ENCODE measurements around the gene KIF13A. TPM values are rescaled to one million over a fixed set of nuclear protein-coding genes. Genes with fewer than 3 reads are reported as not detected.

KIF13A gene
- total RNA-seq, 2 donors from 2014 or later = 35.3 to 45.0 TPM

GRCh38 chr6:17938901-17939300 is 48.5 kb downstream of the KIF13A start:
- Mint-ChIP-seq H3K9me3 (no peaks in the 10 kb centered on the region), H3K4me1 (peaks cover 19% of the 10 kb centered on the region), H3K27me3 (ENCODE audit: insufficient read depth) (peaks cover 6% of the 10 kb centered on the region), H3K27ac (peak overlapping the region; percentile 87), H3K36me3 (ENCODE audit: low read depth) (no peaks in the 10 kb centered on the region), H3K4me3 (peak overlapping the region; percentile 51)
- Histone ChIP-seq H3K36me3 (ENCODE audit: control insufficient read depth, insufficient read depth, low read length) (no peaks in the 10 kb centered on the region), H3K9ac (ENCODE audit: extremely low read depth, low read length, poor library complexity, severe bottlenecking) (no peak overlapping the region), H3K4me3 (ENCODE audit: low read length) (no peak overlapping the region), H3K4me1 (ENCODE audit: control insufficient read depth, insufficient read depth, low read length) (no peaks in the 10 kb centered on the region), H3K27ac (ENCODE audit: low read depth, low read length) (no peak overlapping the region), H3K27me3 (ENCODE audit: control insufficient read depth, insufficient read depth, low read length, poor library complexity, severe bottlenecking) (no peaks in the 10 kb centered on the region), H3K9me3 (ENCODE audit: control insufficient read depth, low read length) (no peaks in the 10 kb centered on the region)
- no peak for TF ChIP-seq CTCF (conservative IDR thresholded peaks at IDR 0.05)
- WGBS, 2 experiments (ENCODE audit: insufficient coverage in 1 of 2, insufficient read length in 1 of 2) = 97% methylated on average over 2 of the region's 2 CpGs; no CpG with 5 or more reads in 1 of the 2 experiments
- no peak for DNase-seq

- H3K9ac ChIP-seq (ENCODE audit: extremely low read depth, low read length, poor library complexity, severe bottlenecking) = no peak overlapping the region
- WGBS, 2 experiments (ENCODE audit: insufficient coverage in 1 of 2, insufficient read length in 1 of 2) = 87 to 98% methylated on average over 4 to 5 of the region's 5 CpGs
Observed at GRCh38 chr6:17935188-17936149, 52.0 kb downstream of the KIF13A start.

GRCh38 chr6:17933716-17934115 is 53.7 kb downstream of the KIF13A start:
- Mint-ChIP-seq H3K27ac (no peak overlapping the region), H3K4me3 (no peak overlapping the region), H3K9me3 (no peaks in the 10 kb centered on the region), H3K36me3 (ENCODE audit: low read depth) (no peaks in the 10 kb centered on the region), H3K4me1 (peaks cover 29% of the 10 kb centered on the region), H3K27me3 (ENCODE audit: insufficient read depth) (peaks cover 3% of the 10 kb centered on the region)
- 90 to 93% methylated on average over 2 to 3 of the region's 4 CpGs for WGBS, 2 experiments (ENCODE audit: insufficient coverage in 1 of 2, insufficient read length in 1 of 2)
- Histone ChIP-seq H3K4me1 (ENCODE audit: control insufficient read depth, insufficient read depth, low read length) (no peaks in the 10 kb centered on the region), H3K27me3 (ENCODE audit: control insufficient read depth, insufficient read depth, low read length, poor library complexity, severe bottlenecking) (no peaks in the 10 kb centered on the region), H3K9me3 (ENCODE audit: control insufficient read depth, low read length) (no peaks in the 10 kb centered on the region), H3K9ac (ENCODE audit: extremely low read depth, low read length, poor library complexity, severe bottlenecking) (no peak overlapping the region), H3K27ac (ENCODE audit: low read depth, low read length) (no peak overlapping the region), H3K4me3 (ENCODE audit: low read length) (no peak overlapping the region), H3K36me3 (ENCODE audit: control insufficient read depth, insufficient read depth, low read length) (no peaks in the 10 kb centered on the region)
- DNase-seq = no peak
- no peak for TF ChIP-seq CTCF (conservative IDR thresholded peaks at IDR 0.05)

More at GRCh38 chr6:17935188-17936149, 52.0 kb downstream of the KIF13A start:
- no peak overlapping the region for H3K27ac Mint-ChIP-seq
- TF ChIP-seq CTCF (conservative IDR thresholded peaks at IDR 0.05) = no peak
- H3K9me3 Mint-ChIP-seq = no peaks in the 10 kb centered on the region
- H3K27ac ChIP-seq (ENCODE audit: low read depth, low read length) = no peak overlapping the region
- H3K9me3 ChIP-seq (ENCODE audit: control insufficient read depth, low read length) = no peaks in the 10 kb centered on the region
- H3K36me3 ChIP-seq (ENCODE audit: control insufficient read depth, insufficient read depth, low read length) = no peaks in the 10 kb centered on the region
- no peaks in the 10 kb centered on the region for H3K27me3 ChIP-seq (ENCODE audit: control insufficient read depth, insufficient read depth, low read length, poor library complexity, severe bottlenecking)
- no peak overlapping the region for H3K4me3 Mint-ChIP-seq
- no peak for DNase-seq
- no peaks in the 10 kb centered on the region for H3K36me3 Mint-ChIP-seq (ENCODE audit: low read depth)
- H3K4me1 Mint-ChIP-seq = peaks cover 35% of the 10 kb centered on the region
- peaks cover 6% of the 10 kb centered on the region for H3K27me3 Mint-ChIP-seq (ENCODE audit: insufficient read depth)
- no peak overlapping the region for H3K4me3 ChIP-seq (ENCODE audit: low read length)
- H3K4me1 ChIP-seq (ENCODE audit: control insufficient read depth, insufficient read depth, low read length) = no peaks in the 10 kb centered on the region

Measured in endodermal cell (in vitro differentiated cells).